ENCODE data around the gene COMMD6.

The COMMD6 gene

GRCh38 chr13:75494491-75494890 lies 43.1 kb downstream of the COMMD6 start:
- DNase-seq (ENCODE audit: low read depth), result no peak

GRCh38 chr13:75493156-75493555 lies 44.5 kb downstream of the COMMD6 start:
- TF ChIP-seq CTCF (IDR thresholded peaks at IDR 0.05; ENCODE audit: low read depth, low read length, missing control alignments), result no peak
- no peak overlapping the region for H3K4me3 ChIP-seq (ENCODE audit: low read depth, low read length)
- DNase-seq (ENCODE audit: low read depth), result no peak

More at GRCh38 chr13:75494491-75494890, 43.1 kb downstream of the COMMD6 start:
- no peak overlapping the region for H3K4me3 ChIP-seq (ENCODE audit: low read depth, low read length)
- no peak for TF ChIP-seq CTCF (IDR thresholded peaks at IDR 0.05; ENCODE audit: low read depth, low read length, missing control alignments)

DNA sequence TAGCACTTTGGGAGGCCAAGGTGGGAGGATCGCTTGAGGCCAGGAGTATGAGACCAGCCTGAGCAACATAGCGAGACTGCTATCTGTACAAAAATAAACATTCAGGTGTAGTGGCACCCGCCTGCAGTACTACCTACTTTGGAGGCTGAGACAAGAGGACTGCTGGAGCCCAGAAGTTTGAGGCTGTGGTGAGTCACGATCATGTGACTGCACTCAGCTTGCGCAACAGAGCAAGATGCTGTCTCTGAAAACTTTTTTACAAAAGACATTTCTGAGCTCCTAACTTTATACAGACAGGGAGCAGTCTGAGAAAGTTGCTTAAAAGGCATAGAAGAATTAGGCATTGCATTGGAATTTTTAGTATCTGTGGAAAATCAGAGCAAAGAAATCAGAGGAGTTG lies 45.3 kb downstream of the COMMD6 start:
- no peak for DNase-seq (ENCODE audit: low read depth)
- no peak for TF ChIP-seq CTCF (IDR thresholded peaks at IDR 0.05; ENCODE audit: low read depth, low read length, missing control alignments)
- no peak overlapping the region for H3K4me3 ChIP-seq (ENCODE audit: low read depth, low read length)

GRCh38 chr13:75491376-75491775 lies 46.3 kb downstream of the COMMD6 start:
- no peak overlapping the region for H3K4me3 ChIP-seq (ENCODE audit: low read depth, low read length)
- no peak for DNase-seq (ENCODE audit: low read depth)
- TF ChIP-seq CTCF (IDR thresholded peaks at IDR 0.05; ENCODE audit: low read depth, low read length, missing control alignments), result no peak

GRCh38 chr13:75489502-75490263 lies 48.0 kb downstream of the COMMD6 start:
- no peak for TF ChIP-seq CTCF (IDR thresholded peaks at IDR 0.05; ENCODE audit: low read depth, low read length, missing control alignments)
- DNase-seq (ENCODE audit: low read depth), result peak; percentile 42
- H3K4me3 ChIP-seq (ENCODE audit: low read depth, low read length), result no peak overlapping the region; the same call in 1 of the 2 replicates

DNA sequence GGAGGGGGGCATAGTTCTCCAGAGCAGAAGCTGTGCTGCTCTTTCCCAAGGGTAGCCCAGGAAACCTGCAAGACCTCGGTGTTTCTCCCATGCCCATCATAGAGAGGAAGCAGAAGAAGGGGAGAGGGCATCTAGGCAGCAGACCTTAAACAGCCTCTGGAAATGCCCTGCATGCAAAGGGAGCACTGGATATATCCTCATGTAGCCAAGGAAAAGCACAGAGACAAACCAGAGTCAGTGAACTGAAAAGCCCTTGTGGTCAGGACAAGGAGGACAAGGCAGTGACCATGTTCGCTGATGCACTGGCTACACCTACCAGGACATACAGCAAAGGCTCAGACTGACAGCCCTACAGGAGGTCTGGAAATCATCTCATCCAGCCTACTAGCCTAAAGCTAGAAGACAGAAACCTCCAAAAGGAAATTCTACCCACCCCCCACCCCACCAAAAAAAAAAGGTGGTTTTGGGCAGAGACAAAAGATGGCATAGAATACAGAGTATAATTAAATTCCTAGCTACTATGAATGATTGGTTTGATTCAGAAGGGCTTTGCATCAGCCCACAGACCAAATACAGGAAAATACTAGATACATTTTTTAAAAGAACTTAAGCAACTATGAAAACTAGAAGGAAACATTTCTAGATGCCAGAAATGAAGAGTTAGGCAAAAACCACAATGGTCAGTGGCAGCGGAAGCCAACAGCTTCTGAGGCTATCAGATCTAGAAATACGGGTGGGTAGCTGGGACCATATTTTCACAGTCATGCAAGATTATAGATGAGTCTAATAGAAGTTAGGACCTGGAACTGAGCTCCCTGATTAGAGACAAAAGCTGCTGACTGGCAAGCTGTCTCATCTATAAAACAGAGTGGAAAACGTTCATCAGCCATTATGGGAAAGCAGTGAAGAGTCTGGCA lies 51.2 kb downstream of the COMMD6 start:
- H3K4me3 ChIP-seq (ENCODE audit: low read depth, low read length), result no peak overlapping the region
- no peak for TF ChIP-seq CTCF (IDR thresholded peaks at IDR 0.05; ENCODE audit: low read depth, low read length, missing control alignments)
- no peak for DNase-seq (ENCODE audit: low read depth)

Data from GM12864 (cell line).